NCI-H128 (cell line): ENCODE results near the gene ASAH2.
"Not testable (repeated sequence)": the region's sequence is repeated elsewhere in the genome, so short reads cannot be mapped to it uniquely, and the experiment has no call there.

ENCODE experiments used
- DNase-seq: peaks from one replicate; lab custom pipeline; 2025; ENCODE audit not compliant: unreplicated experiment; lab: John Stamatoyannopoulos, UW

Gene ASAH2

GRCh38 chr10:50260791-50261281 is 9.5 kb upstream of the ASAH2 start:
- DNase-seq: no peak

DNA sequence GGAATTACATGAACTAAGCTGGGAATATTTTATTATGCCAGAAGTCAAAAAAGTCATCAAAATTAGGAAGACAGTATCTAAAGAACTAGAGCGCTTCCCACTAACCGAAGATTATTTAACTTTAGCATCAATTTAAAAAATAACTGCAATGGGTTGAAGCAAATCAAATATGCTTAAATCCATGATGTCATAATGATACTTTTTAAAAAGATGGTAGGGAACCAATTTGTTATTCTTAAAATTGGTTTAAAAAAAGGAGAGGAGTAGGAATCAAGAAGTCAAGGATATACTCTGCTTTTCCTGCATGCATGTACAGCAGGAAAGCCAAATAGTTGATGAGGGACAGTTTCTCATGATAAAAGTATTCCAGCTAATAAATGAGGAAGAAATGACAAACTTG is 3.2 kb upstream of the ASAH2 start:
- DNase-seq: no peak

- DNase-seq: no peak
Observed at GRCh38 chr10:50250096-50250854, 1.0 kb downstream of the ASAH2 start.

GRCh38 chr10:50248598-50248997 is 2.7 kb downstream of the ASAH2 start:
- DNase-seq: no peak

DNA sequence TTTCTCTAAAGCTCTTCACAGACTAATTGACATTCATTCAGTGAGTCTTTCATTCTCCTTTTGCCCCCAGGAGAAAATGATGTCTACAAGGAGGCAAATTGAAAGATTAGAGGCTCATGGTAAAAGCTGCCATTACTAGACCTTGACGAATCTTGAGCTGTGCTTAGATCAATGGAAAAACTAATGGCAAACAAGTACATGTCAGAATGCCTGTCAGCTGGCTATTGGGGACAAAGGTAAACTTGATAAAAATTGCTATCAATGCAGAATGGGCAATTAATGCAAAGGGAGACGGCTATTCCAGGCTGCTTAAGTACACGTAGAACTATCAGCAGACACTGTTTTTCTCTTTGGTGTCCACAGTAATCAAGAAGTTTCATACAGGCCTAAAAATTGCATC is 3.3 kb downstream of the ASAH2 start:
- DNase-seq: no peak

DNA sequence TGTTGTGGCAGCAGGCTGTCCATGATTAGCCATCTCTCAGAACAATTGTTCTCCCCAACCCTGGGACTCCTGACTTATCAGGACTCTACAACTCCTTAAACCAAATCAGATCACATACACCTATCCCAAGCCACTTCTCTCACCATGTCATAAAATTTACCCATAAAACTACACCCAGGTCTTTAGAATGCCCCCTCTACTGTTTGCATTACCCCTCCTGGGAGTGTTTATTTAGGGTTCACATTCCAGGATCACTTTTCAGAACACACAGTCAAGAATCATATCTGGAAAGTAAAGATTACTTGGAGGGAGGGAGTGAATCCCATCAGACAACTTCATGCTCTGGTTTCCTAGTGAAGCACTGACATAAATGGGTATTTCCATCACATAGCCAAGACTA is 7.1 kb downstream of the ASAH2 start:
- no peak for DNase-seq

DNA sequence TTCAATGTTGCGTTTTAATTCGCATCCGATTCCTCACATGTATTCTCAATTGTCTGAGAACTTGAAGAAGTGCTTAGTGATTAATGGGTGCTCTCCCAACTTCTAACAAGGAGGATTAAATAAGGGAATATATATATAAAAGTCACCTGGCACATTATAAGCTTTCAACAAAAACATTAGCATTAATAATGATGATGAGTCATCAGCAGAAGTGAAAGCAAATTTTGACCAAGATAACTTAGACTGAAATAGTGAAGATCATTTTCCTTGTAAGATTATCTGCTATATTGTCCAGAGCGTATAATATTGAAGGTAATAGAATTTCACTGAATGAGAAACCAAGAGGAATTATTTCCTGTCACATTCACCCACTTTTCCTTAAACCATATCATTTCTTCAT is 8.5 kb downstream of the ASAH2 start:
- no peak for DNase-seq

DNA sequence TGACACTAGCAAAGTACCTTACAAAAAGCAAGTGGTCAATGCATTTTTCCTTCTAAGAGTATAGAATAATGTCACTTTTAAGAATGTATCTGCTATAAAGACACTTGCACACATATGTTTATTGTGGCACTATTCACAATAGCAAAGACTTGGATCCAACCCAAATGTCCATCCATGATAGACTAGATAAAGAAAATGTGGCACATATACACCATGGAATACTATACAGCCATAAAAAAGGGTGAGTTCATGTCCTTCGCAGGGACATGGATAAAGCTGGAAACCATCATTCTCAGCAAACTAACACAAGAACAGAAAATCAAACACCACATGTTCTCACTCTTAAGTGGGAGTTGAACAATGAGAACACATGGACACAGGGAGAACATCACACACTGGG is 9.8 kb downstream of the ASAH2 start:
- not testable (repeated sequence) for DNase-seq

DNA sequence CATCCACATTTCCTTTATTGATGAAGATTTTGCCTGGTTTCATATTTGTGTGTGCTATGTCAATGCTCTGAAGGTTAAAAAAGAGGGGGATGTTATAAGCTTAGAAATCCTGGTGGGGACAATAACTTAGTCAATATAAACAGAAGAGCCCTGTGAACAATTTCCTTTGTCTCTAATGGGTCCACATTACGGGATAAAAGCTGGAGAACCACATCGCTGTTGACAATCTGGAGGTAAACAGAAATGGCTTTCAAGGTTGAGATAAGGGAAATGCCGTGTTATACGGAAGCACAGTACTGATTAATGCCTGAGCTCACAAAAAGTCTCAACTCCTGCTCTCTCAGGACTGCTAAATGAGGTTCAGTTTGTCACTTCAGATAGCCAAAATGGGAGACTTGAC is 16.8 kb downstream of the ASAH2 start:
- no peak for DNase-seq

- DNase-seq: no peak
Observed at GRCh38 chr10:50232261-50232639, 19.1 kb downstream of the ASAH2 start.

DNA sequence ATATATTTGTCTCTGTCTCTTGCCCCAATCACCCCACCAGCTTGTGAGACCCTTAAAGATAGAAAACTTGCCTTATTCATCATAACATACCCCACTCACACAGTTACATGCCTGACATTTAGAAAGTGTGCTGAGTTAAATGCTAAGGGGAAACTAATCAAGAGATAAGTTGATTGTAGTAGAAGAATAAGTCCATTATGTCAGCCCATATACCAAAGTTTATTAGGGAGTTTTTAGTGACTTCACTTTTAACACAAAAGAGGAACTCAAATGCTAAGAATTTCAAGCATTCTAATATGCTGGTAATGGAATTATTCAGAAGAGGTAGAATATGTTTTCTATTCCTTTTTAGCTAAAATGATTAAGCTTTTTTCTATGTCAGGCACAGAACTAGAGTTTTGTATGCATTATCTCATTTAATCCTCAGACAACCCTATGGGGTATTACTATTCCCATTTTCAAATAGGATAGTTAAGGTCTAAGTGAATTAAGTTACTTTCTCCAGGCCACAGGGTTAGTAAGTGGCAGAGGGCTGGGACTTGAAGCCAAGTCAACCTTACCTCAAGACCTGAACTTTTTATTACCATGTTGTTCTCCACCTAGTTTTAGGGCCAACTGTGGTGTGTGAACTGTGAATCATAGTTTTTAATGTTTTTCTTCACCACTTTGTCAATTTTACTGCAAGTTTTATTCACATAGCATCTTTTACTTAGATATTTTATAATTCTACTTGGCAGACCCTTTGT is 19.6 kb downstream of the ASAH2 start:
- DNase-seq: no peak

DNA sequence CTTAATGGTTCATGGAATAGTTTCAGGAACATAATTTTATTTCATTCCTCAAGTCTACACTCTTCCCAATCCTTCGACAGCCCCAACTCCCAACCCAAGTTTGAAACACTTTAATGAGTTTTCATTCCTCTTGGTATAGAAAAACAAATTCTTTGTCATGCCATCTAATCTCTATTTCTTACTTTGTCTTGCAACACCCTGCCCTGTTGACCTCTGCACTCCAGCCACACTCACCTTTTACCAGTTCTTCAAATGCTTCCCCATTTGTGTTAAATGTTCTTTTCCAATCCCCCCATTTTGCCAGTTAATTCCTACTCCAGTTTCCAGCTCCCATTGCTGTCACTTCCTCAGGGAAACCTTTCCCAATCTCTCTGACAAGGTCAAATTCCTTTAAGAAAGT is 21.9 kb downstream of the ASAH2 start:
- DNase-seq: no peak

DNA sequence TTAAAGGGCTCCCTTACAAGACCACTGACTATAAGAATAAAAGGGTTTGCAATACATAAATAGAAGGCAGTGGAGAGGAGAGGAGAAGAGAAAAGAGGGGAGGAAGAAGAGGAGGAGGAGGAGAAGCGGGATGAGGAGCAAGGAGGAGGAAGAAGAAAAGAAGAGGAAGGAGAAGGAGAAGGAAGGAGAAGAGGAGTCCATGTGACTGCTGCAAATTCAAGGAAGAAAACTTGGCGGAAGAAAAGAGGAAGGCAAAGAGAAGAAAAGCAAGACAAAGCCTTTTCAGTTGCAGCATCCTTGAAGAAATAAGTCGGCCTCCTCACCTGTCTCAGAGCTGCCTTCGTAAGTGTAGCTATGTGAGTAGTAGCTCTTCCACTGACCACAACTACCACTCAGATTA is 22.6 kb downstream of the ASAH2 start:
- DNase-seq: no peak

DNA sequence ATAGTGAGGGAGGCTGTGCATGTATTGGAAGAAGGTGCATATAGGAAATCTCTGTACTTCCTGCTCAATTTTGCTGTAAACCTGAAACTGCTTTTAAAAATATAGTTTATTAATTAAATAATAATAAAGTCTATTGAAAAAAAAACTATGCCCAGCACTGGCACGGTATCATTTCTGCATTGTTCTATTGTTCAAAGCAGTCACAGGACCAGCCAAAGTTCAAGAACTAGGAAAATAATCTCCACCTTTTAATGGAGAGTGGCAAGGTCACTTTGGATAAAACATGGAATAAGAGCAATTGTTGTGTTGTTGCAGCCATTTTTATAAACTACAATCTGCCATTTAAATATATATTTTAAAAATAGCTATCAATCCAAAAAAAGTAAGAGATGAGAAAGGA is 24.7 kb downstream of the ASAH2 start:
- DNase-seq: no peak

DNA sequence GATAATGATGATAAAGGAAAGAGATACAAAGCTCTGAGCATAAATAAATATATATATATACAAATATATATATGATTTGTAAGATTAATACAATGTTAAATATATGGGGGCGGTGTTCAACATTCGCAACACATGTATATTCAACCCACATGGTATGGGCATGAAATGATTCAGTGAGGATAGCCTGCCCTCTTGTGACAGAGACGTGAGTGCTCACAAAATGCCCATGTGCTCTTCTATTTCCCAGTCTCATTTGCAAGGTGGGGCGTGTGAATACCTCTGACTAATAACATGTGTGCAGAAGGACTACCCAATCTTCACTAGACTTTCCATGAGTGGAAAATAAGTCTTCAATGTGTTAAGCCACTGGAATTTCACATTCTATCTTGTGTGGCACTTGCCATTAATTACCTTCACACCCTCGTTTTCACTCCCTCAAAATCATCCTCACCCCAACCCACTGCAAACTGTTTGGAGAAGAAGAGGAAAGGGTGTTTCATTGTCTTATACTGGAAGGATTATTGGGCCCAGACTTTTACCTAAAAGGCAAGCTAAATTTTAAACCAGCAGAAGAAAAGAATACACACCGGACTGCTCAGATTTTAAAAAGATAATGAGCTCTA is 26.9 kb downstream of the ASAH2 start:
- no peak for DNase-seq

- no peak for DNase-seq
Observed at GRCh38 chr10:50222199-50222598, 29.1 kb downstream of the ASAH2 start.

DNA sequence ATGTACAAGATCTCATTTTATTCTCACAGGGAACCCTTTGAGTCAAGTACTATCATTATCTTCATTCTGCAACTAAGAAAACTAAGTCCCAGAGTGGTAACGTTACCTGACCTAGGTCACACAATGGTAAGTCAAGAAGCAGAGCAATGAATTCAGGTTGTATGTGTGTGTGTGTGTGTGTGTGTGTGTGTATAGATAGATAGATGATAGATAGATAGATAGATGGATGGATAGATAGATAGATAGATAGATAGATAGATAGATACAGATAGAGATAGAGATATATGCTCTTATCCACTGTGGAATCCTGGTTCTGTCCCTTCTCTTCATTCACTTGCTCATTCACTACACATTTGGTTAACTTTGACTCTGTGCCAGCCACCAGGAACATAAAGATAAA is 29.8 kb downstream of the ASAH2 start:
- no peak for DNase-seq

DNA sequence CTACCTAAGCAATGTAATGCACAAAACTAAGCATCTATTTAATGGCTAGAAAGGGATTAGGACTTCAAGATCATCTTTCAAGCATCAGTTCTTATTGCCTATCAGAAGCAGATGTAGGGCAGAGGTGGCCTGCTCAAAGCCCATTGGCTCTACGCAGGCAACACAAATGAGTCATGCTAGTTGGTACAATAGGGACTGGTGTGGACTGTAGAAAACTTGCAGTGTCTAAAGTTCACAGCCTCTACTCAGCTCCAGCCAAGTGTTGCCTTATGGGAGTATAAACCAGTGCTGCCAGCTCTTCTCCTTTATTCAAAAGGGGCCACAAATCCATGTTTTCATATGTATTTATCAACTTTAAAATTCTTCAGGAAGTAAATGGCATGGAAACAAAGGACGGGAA is 31.7 kb downstream of the ASAH2 start:
- no peak for DNase-seq

DNA sequence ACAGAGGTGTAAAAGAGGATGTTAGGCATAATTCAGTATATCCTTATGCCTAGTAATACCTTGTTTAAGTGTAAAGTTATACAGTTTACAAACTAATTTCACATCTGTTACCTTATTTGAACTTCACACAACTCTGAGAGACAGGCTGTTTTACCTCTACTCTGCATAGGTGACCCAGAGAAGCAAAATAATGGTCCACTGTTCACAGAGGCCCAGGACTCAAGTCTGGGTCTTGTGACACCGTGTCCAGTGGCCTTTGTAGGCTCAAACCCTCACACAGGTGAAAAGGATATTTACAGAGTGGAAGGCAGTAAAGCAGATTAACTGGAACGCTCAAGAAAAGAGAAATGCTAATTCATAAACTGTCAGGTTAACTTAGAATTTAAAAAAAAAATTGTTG is 32.1 kb downstream of the ASAH2 start:
- no peak for DNase-seq

- DNase-seq: peak; percentile 2
Observed at GRCh38 chr10:50216894-50217293, 34.4 kb downstream of the ASAH2 start.

GRCh38 chr10:50216418-50216817 is 34.9 kb downstream of the ASAH2 start:
- DNase-seq: no peak

DNA sequence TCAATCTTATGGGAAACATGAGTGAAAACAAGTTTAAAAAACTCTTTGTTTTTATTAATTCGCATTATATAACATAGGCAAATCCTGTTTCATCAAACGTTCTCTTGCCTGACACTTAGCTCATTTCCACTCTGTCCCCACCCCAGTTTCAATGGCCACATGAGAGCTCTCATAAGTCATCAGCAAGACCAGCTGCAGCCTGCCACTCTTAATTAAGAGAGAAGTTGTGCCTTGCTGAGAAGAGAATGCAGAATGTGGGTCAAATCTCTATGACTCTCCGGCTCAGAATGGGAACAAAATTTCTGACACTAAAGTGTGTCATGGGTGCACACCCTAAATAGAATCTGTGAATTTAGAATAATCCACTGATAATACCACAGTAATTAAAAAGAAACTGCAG is 39.6 kb downstream of the ASAH2 start:
- no peak for DNase-seq
